Fibroblast of peridontal ligament (primary cell): ENCODE measurements around the gene LRRC70.
"Not testable (repeated sequence)": the region's sequence is repeated elsewhere in the genome, so short reads cannot be mapped to it uniquely, and the experiment has no call there.

Experiments used
- DNase-seq: peaks from one replicate; pipeline ENCODE4 v3.0.0-alpha.2; 2010; ENCODE audit errors: extremely low read depth

Gene LRRC70

DNA sequence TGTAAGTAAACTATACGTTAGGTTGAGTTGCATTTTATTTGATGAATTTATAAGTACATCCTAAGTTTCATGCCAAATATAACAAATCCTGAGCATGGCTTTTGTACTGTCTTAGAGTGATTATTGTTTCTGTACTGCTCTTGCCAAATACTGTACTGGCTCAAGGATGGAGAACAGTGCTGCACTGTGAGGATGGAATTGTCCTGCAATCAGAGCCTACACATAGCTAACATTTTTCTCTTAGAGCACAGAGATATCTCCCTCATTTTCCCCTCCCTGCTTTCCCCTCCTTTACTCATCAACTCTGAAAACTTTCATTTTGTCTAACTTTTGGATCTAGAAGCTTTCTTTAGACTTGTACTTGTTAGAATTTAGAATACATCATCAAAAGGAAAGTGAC is 28.3 kb downstream of the LRRC70 start:
- peak; percentile 42 for DNase-seq

DNA sequence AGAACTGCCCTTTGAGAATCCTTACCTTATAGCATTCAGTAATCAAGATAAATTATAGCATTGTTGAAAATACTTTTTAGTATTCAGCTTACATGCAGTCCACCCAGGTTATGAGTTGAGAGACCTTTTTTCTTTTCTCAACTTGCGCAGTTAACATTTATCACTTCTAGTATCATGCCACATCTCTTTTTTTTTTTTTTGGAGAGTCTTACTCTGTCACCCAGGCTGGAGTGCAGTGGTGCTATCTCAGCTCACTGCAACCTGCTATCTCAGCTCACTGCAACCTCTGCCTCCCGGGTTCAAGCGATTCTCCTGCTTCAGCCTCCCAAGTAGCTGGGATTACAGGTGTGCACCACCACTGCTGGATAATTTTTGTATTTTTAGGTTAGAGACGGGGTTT is 29.0 kb downstream of the LRRC70 start:
- no peak for DNase-seq

DNA sequence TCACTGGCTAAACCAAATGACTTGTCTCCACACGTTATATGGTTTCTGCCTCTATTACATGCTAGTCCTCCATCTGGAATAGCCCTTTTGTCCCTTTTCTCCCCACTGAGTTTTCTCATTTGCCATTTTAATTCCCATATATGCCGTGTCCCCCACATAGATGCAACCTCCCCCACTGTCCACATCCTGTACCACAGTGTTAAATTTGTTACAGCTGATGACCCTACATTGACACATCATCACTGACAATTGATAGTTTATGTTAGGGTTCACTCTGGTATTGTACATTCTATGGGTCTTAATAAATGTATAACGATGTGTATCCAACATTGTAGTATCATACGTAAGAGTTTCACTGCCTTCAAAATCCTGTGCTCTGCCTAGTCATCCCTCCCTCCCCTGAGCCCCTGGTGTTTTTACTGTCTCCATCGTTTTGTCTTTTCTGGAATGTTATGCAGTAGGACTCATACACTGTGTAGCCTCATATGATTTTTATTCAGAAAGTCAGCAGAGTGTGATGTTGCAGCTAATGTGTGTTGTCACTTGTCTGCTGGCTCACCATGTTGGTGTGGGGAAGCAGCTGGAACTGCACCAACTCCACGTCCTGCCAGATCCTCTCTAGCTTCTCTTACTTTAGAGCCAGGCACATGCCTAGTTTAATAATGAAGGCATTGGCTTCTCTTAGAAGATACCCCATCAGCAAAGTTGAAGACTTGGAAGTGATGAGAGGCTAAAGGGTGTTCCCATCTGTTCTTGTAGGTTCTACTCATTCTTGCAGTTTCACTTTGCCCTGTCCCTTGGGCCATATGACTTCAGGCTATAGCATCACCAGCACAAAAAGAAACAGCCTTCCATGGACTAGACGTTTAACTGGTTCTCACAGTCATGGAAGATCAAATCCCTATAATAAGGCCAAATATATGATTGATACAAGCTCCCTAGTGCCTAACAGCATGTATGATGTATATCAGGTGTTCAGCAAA is 30.2 kb downstream of the LRRC70 start:
- DNase-seq: no peak

DNA sequence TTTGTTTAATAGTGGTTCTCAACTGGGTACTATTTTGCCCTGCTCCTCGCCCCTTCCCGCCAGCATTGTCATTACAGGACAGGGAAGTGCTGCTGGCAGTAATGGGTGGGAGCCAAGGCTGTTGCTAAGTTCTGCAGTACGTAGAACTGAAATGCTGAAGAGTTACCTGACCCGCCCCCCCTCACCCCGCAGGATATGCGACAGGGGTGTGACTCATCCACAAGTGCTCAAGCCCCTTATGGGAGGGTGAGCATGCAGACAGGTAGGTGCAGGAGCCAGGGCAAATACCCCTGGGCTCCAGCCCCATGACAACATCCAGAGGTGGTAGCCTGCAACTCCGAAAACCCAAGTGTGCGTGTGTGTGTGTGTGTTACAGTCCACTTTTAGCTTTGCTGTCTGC is 35.7 kb downstream of the LRRC70 start:
- no peak for DNase-seq

DNA sequence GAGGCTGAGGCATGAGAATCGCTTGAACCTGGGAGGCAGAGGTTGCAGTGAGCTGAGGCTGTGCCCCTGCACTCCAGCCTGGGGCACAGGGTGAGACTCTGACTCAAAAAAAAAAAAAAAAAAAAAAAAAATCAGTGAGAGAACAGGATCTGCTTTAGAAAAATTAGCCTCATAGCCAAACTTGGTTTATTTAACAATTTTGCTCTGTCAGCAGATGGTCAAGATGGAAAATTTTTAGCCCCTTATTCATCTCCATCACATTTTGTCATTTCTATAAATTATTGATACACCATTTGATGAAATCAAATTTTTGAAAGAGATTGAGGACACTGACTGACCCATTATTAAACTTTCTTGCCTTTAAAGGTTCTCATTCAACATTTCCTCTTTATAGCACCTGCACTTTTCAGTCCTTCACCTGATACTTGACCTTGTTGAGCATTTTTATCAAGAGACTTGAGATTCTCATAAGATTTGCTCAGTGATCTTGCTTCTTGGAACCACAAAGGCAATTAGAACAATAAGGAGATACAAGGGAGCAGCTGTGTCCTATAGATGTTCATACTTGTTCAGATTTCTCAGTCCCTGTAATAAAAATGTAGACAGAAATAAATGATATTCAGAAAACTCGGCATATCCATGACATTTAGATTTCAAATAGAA is 38.1 kb downstream of the LRRC70 start:
- no peak for DNase-seq

DNA sequence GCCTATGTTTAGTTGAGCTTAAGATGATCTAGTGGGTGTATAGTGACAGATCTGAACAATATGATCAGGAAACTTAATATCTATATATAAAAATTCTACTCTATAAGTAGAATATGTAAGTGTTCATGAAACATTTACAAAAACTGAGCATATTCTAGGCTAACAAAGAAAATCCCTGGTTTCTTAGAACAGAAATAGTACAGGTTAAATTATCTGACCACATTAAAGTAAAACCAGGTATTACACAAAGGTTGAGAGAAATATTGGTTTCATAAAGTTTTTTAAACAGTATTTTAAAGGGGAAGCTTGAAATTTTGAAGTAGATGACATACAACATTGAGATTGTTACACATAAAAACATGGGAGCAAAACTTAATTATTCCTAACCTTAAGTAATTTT is 39.3 kb downstream of the LRRC70 start:
- DNase-seq: no peak

DNA sequence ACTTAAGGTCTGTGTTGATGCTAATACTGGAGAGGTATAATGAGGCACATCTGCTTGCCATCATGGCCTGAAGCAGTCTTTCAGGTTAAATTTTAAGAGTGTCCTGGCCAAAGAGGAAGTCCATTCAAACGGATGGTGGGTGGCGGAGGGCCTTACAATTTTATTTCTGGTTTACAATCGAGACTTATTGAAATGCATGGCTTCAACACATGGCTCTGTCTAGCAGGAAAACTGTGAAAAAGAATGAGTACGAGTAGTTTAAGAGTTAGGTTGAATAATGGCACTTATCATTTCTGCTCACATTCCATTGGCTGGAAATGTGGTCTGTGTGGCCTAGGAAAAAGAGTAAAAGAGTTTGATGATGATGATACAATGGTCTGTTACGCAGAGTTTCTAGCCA is 42.1 kb downstream of the LRRC70 start:
- DNase-seq: no peak

DNA sequence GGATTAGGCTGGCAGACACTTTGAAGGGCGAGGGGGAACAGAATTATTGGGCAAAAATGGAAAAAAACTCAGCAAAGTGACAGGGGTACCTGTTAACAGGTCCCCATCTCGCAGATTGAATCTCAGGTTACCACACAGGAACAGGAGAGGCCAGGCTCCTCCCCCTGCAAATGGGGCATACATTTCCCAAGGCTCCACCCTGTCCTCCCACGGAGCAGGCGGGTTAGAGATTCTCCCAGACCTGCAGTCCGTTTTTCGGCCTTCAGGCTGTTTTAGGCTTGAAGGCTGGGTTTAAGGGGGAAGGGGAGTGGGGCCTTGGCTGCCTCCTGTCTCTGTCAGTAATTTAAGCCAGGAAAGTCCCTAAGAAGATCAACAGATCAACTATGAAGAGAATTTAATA is 42.7 kb downstream of the LRRC70 start:
- no peak for DNase-seq

DNA sequence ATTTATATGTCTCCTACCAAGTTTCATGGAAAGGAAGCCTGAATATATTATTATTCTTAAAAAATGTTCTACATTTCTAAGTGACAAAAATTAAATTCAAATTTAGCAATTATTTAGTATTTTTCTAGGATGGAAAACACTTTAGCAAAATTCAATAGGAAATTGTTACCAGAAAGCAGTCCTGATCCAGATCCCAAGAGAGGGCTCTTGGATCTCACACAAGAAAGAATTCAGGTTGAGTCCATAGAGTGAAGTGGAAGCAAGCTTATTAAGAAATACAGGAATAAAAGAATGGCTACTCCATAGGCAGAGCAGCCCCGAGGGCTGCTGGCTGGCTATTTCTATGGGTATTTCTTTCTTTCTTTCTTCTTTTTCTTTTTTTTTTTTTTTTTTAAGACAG is 44.7 kb downstream of the LRRC70 start:
- DNase-seq: no peak

DNA sequence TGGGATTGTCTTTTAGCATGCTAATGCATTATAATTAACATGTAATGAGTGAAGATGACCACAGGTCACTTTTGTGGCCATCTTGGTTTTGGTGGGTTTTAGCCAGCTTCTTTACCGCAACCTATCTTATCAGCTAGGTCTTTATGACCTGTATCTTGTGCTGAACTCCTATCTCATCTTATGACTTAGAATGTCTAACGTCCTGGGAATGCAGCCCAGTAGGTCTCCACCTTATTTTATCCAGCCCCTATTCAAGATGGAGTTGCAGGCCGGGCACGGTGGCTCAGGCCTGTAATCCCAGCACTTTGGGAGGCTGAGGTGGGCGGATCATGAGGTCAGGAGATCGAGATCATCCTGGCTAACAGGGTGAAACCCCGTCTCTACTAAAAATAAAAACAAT is 45.8 kb downstream of the LRRC70 start:
- DNase-seq: not testable (repeated sequence)

DNA sequence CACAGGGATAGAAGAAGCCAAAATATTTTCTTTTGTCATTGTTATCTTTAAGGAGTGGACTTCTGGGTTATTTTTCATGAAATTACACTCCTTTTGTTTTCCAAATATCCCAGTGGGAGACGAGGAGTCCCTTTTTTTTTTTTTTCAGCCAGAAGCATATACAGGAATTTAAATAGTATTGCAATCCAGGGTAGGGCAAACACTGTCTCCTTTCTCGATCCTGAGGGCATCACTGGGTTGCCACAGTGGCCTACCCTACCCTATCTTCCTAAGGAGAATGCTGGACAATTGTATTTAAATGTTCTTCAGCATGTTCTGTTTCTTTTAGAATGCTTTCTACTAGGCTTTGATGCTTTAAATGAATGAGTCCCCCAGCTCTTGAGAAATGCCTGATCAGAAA is 47.9 kb downstream of the LRRC70 start:
- DNase-seq: no peak

DNA sequence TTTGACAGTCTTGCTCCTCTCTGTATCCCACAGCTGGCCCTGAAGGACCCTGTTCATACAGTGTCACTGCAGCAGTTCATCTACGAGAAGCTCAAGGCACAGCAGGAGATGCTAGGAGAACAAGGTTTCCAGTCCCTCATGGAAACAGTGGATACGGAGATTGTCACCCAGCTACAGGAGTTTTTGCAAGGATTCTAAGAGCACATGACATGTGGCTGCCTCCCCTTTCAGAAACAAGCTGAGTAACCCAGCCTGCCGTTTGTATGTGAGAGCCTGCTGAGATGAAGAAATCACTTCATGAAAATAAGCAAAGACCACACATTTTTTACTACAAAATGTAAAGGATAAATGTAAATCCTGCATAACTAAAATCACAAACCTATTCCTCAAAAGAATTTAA is 48.5 kb downstream of the LRRC70 start:
- DNase-seq: no peak

DNA sequence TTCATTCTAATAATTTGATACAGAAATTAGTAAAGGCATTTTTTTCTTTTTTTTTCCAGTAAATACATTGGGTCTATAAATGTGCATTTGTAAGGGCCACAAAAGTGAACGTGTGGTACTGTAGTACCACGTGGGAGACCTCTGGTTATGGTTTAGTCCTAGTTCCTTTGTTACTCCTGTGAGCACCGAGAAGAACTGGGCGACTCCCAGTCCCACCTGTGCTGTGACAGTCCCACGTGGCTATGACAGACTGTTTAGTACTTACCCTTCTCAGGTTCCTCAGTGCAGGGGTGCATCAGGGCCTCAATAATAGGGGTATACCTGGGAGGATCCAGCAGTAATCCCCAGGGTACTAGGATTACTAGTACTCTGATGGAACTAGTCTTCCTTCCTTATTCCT is 49.3 kb downstream of the LRRC70 start:
- no peak for DNase-seq
